WTC11 (cell line): ENCODE results near the gene CYYR1.

Source experiments
- ATF3 ChIP-seq: sonication (generic); formaldehyde crosslinking; conservative IDR thresholded peaks from 2 replicates; pipeline ENCODE4 v1.8.1; 2022; ENCODE audit warnings: mild to moderate bottlenecking, missing genetic modification reagents
- CTCF ChIP-seq: fragments of 200-600 bp; IDR thresholded peaks from 2 replicates; pipeline ENCODE4 v1.8.0; 2022; ENCODE audit warnings: antibody characterized with exemption
- FOXP4 ChIP-seq: sonication (generic); formaldehyde crosslinking; IDR thresholded peaks from 2 replicates; pipeline ENCODE4 v1.8.0; 2022; ENCODE audit warnings: mild to moderate bottlenecking, missing genetic modification reagents
- MAX ChIP-seq: sonication (generic); formaldehyde crosslinking; IDR thresholded peaks from 2 replicates; pipeline ENCODE4 v1.8.0; 2022; ENCODE audit warnings: mild to moderate bottlenecking, missing genetic modification reagents
- PRRX2 ChIP-seq: fragments of 250-450 bp; sonication (Bioruptor Pico); IDR thresholded peaks from 2 replicates; pipeline ENCODE4 v1.8.0; 2021; ENCODE audit warnings: mild to moderate bottlenecking
- TP53 ChIP-seq: sonication (generic); formaldehyde crosslinking; IDR thresholded peaks from 2 replicates; pipeline ENCODE4 v1.8.1; 2023; ENCODE audit warnings: mild to moderate bottlenecking, missing genetic modification reagents
- ZNF121 ChIP-seq: sonication (generic); formaldehyde crosslinking; IDR thresholded peaks from 2 replicates; pipeline ENCODE4 v1.8.0; 2023; ENCODE audit warnings: missing genetic modification reagents

- TF ChIP-seq MAX (CRISPR knock-in tag): no peak
- TF ChIP-seq FOXP4 (CRISPR knock-in tag): no peak
- no peak for TF ChIP-seq PRRX2 (CRISPR knock-in tag)
- TF ChIP-seq ZNF121 (CRISPR knock-in tag): no peak
- no peak for TF ChIP-seq TP53 (CRISPR knock-in tag)
- TF ChIP-seq CTCF: no peak
- TF ChIP-seq ATF3 (CRISPR knock-in tag): no peak
Observed at GRCh38 chr21:26583769-26584168, 10.7 kb upstream of the CYYR1 start.
